GM12878 (cell line): ENCODE data around the gene CGB5. TPM values are rescaled to one million over a fixed set of nuclear protein-coding genes. Genes with fewer than 3 reads are reported as not detected.

Source experiments
- ATAC-seq: fragments of 200-7000 bp; cut with Tn5 transposase; 3 replicates; pipeline ENCODE4 v1.9.1; 2020; ENCODE audit warnings: mild to moderate bottlenecking, moderate library complexity
- BruUV-seq: library from RNA; stranded (reverse); fragments of 400-500 nt; replicated peaks from 2 replicates; lab custom pipeline; 2021; lab: Mats Ljungman, UMichigan
- CTCF ChIA-PET: fragments of 300-600 bp; sonication (Branson Sonifier 250); formaldehyde crosslinking; extraction: SDS; loops from one replicate; lab custom pipeline; 2021; ENCODE audit warnings: inconsistent platforms; lab: Yijun Ruan, JAX
- POLR2A ChIA-PET: fragments of 350-600 bp; formaldehyde crosslinking; extraction: SDS; loops from one replicate; lab custom pipeline; 2021; ENCODE audit warnings: inconsistent platforms; lab: Charles Lee
- RAD21 ChIA-PET: fragments of 300-600 bp; sonication (Branson Sonifier 250); formaldehyde crosslinking; loops from one replicate; lab custom pipeline; 2023; ENCODE audit warnings: antibody characterized with exemption; ENCODE audit not compliant: unreplicated experiment; lab: Charles Lee
- SMC1A ChIA-PET: fragments of 300-600 bp; sonication (Branson Sonifier 250); formaldehyde crosslinking; loops from one replicate; lab custom pipeline; 2023; ENCODE audit not compliant: unreplicated experiment, uncharacterized antibody; lab: Charles Lee
- DNase-seq: peaks from one replicate; pipeline ENCODE4 v3.0.0-alpha.2; 2011; ENCODE audit warnings: low read depth, low spot score
- FAIRE-seq: peaks from 3 replicates; lab custom pipeline; 2011; peaks lifted over from hg19 to GRCh38; lab: Jason Lieb, UNC
- H2AFZ ChIP-seq: 2 replicates; pipeline ENCODE4 v1.6.0; 2011; ENCODE audit warnings: low read depth, low read length, control low read depth; ENCODE audit not compliant: control insufficient read depth
- H3K27ac ChIP-seq: 2 replicates; pipeline ENCODE4 v1.5.1; 2011; ENCODE audit warnings: control low read depth; ENCODE audit not compliant: control insufficient read depth, insufficient read depth
- H3K27me3 ChIP-seq, 2 experiments: replicated peaks in 1 of 2; 2 replicates each; pipeline versions ENCODE4 v1.6.0 to v1.6.1; 2011; ENCODE audit warnings: low read length in 1 of 2; ENCODE audit not compliant: control insufficient read depth in 2 of 2, insufficient read depth in 2 of 2
- H3K36me3 ChIP-seq, 2 experiments: 2 replicates each; pipeline ENCODE4 v1.5.1; 2011; ENCODE audit warnings: low read length in 1 of 2; ENCODE audit not compliant: control insufficient read depth in 2 of 2, insufficient read depth in 2 of 2
- H3K4me1 ChIP-seq: 2 replicates; pipeline ENCODE4 v1.6.1; 2011; ENCODE audit warnings: mild to moderate bottlenecking, low read length, moderate library complexity, mixed read lengths; ENCODE audit not compliant: control insufficient read depth, insufficient read depth
- H3K4me2 ChIP-seq: 2 replicates; pipeline ENCODE4 v1.6.0; 2011; ENCODE audit warnings: control low read depth; ENCODE audit not compliant: control insufficient read depth, insufficient read depth
- H3K4me3 ChIP-seq: fragments of 200-600 bp; sonication (generic); 2 replicates; pipeline ENCODE4 v1.5.1; 2016
- H3K79me2 ChIP-seq: 2 replicates; pipeline ENCODE4 v1.6.0; 2011; ENCODE audit warnings: low read length; ENCODE audit not compliant: control insufficient read depth, insufficient read depth
- H3K9ac ChIP-seq: 2 replicates; pipeline ENCODE4 v1.8.0; 2011; ENCODE audit warnings: low read length, control low read depth, mixed read lengths; ENCODE audit not compliant: control insufficient read depth, insufficient read depth
- H3K9me3 ChIP-seq: replicated peaks from 3 replicates; pipeline ENCODE4 v1.5.1; 2011; ENCODE audit warnings: mild to moderate bottlenecking, low read length; ENCODE audit not compliant: control insufficient read depth, insufficient read depth
- H4K20me1 ChIP-seq: 2 replicates; pipeline ENCODE4 v1.6.0; 2011; ENCODE audit not compliant: control insufficient read depth, insufficient read depth
- BHLHE40 ChIP-seq, 2 experiments: fragments of 450-650 bp in 1 of 2; IDR thresholded peaks; 2 replicates each; pipeline ENCODE4 v1.6.1; 2011 to 2017; ENCODE audit warnings: low read depth in 2 of 2, borderline replicate concordance in 1 of 2, improper control_type of control experiment in 1 of 2, low read length in 1 of 2, mild to moderate bottlenecking in 1 of 2
- NR2C2 ChIP-seq: IDR thresholded peaks from 2 replicates; pipeline ENCODE4 v1.6.1; 2011; ENCODE audit warnings: borderline replicate concordance, low read depth; ENCODE audit not compliant: control insufficient read depth, insufficient read length
- NR2F1 ChIP-seq: fragments of 450-650 bp; conservative IDR thresholded peaks from 2 replicates; pipeline ENCODE4 v1.6.1; 2017; ENCODE audit warnings: mild to moderate bottlenecking
- PAX5 ChIP-seq: IDR thresholded peaks from 2 replicates; pipeline ENCODE4 v1.6.1; 2011; ENCODE audit warnings: low read depth, low read length, borderline replicate concordance
- RUNX3 ChIP-seq: IDR thresholded peaks from 2 replicates; pipeline ENCODE4 v1.6.1; 2012; ENCODE audit warnings: low read length, inconsistent platforms
- SIN3A ChIP-seq: IDR thresholded peaks from 2 replicates; pipeline ENCODE4 v1.6.1; 2012; ENCODE audit warnings: low read depth, low read length, improper control_type of control experiment
- USF1 ChIP-seq: IDR thresholded peaks from 2 replicates; pipeline ENCODE4 v1.6.1; 2011; ENCODE audit warnings: borderline replicate concordance, low read depth, mild to moderate bottlenecking, moderate library complexity, mixed read lengths, low read length; ENCODE audit not compliant: insufficient read depth; ENCODE audit errors: extremely low read length
- WGBS: methylation state at CpG from one replicate; pipeline ENCODE4 v1.1.6; 2016; ENCODE audit warnings: low lambda C conversion rate; ENCODE audit not compliant: insufficient replicate concordance, insufficient coverage; ENCODE audit errors: missing lambda C conversion rate; 5-methylcytosine and 5-hydroxymethylcytosine counted together
- in situ Hi-C: fragments of 300-500 bp; cut with MboI; formaldehyde crosslinking; loops from 9 replicates; pipeline ENCODE4 v1.14.3; 2018; ENCODE audit warnings: mixed read lengths
- intact Hi-C: fragments of 100-400 bp; cut with micrococcal nuclease; formaldehyde crosslinking; loops from one replicate; pipeline ENCODE4 v1.14.2; 2022; ENCODE audit not compliant: unreplicated experiment
- polyA plus RNA-seq, 11 experiments: library from polyadenylated mRNA; depleted of rRNA in 4 of 11; unstranded in 6 of 11; stranded (reverse) in 5 of 11; fragments of >200 nt; fragmentation: Nextera tagmentation in 4 of 11; fragmentation: Illumina TruSeq in 1 of 11; extraction: Ambion mirVana in 4 of 11; extraction: Trizol in 1 of 11; gene quantifications; 1 replicate in 1 of 11; 2 replicates in 10 of 11; pipeline versions ENCODE4 v1.2.1 to v1.2.3, GENCODE V29; 2011 to 2016; ENCODE audit warnings: inconsistent platforms in 2 of 11, missing spikeins in 2 of 11, low read depth in 1 of 11
- total RNA-seq, 4 experiments: library from RNA; depleted of rRNA in 3 of 4; stranded (reverse); fragments of >200 nt in 3 of 4; fragmentation: Illumina TruSeq in 1 of 4; extraction: Trizol in 1 of 4; gene quantifications; 2 replicates each; pipeline versions ENCODE4 v1.2.1 to v1.2.3, GENCODE V29; 2013 to 2021

Gene CGB5
- total and polyA plus RNA-seq, 10 of the 15 experiments (the other 5 are each of a cell fraction or from before 2014, with no cell fraction given): not detected

GRCh38 chr19:49020931-49021895, 22.4 kb upstream of the CGB5 start:
- H3K27ac ChIP-seq: no peak overlapping the region

More at GRCh38 chr19:49020931-49021895, 22.4 kb upstream of the CGB5 start:
- Histone ChIP-seq H2AFZ (peak overlapping the region; percentile 15), H3K4me3 (no peak overlapping the region), H3K9me3 (no peaks in the 10 kb centered on the region), H3K36me3 (no peaks in the 10 kb centered on the region; a peak in 1 of 4 replicates), H3K9ac (no peak overlapping the region), H3K79me2 (no peaks in the 10 kb centered on the region), H4K20me1 (no peaks in the 10 kb centered on the region), H3K27me3 (no peaks in the 10 kb centered on the region), H3K4me1 (peaks cover 15% of the 10 kb centered on the region), H3K4me2 (no peak overlapping the region)
- ATAC-seq: peak; percentile 16; the same call in 2 of the 3 replicates
- ChIA-PET RAD21 (interaction anchor here (0.6 kb wide), 1 partner anchor 247 kb away, joined by 3 read pairs; no protein-coding TSS in a partner anchor), CTCF (interaction anchor here (0.8 to 1.8 kb wide), 2 partner anchors 77 to 178 kb away, joined by 3 to 5 read pairs; no protein-coding TSS in a partner anchor), POLR2A (interaction anchor here (0.5 kb wide), 1 partner anchor 140 kb away, joined by 5 read pairs; no protein-coding TSS in a partner anchor), SMC1A (no interaction called here)
- WGBS: 12% methylated on average over 16 of the region's 16 CpGs
- no peak for FAIRE-seq
- in situ Hi-C loops: no loop called here
- no TSS peak for BruUV-seq
- TF ChIP-seq NR2F1 (peak; percentile 80), USF1 (no peak), BHLHE40 (IDR thresholded peaks at IDR 0.05; ENCODE audit: borderline replicate concordance in 1 of 2, low read depth in 2 of 2, low read length in 1 of 2) (peak; percentile 61 to 81), NR2C2 (no peak), PAX5 (0 out of 2 replicates have a peak, but pooled peaks have one; percentile 40), RUNX3 (peak; percentile 9; the same call in 1 of the 2 replicates), SIN3A (no peak)
- no peak for DNase-seq
- intact Hi-C loops: no loop called here
